HepG2 (cell line): Measurements from ENCODE around the gene CPLX1. TPM values are rescaled to one million over a fixed set of nuclear protein-coding genes. Genes with fewer than 3 reads are reported as not detected.
A peak's percentile ranks its signal among the peaks of the same experiment; 100 is the strongest.

Experiments used
- AGO1 ChIP-seq: fragments of 200-400 bp; formaldehyde crosslinking; IDR thresholded peaks from 2 replicates; pipeline ENCODE4 v1.6.1; 2017; ENCODE audit warnings: mild to moderate bottlenecking, low read depth, low read length, moderate library complexity; ENCODE audit not compliant: poor library complexity, severe bottlenecking
- ZBTB4 ChIP-seq: sonication (generic); formaldehyde crosslinking; IDR thresholded peaks from 2 replicates; pipeline ENCODE4 v1.4.0; 2020; ENCODE audit warnings: missing genetic modification reagents, mild to moderate bottlenecking, borderline replicate concordance
- ZNF501 ChIP-seq: sonication (generic); formaldehyde crosslinking; IDR thresholded peaks from 2 replicates; pipeline ENCODE4 v1.5.1; 2020; ENCODE audit warnings: mild to moderate bottlenecking, moderate library complexity, missing genetic modification reagents
- polyA plus RNA-seq, 8 experiments: library from polyadenylated mRNA; depleted of rRNA in 3 of 8; stranded (reverse) in 7 of 8; unstranded in 1 of 8; fragments of >200 nt; fragmentation: Illumina TruSeq in 4 of 8; extraction: Trizol in 4 of 8; gene quantifications; 2 replicates each; pipeline versions ENCODE4 v1.2.1 to v1.2.3, GENCODE V29; 2011 to 2016; ENCODE audit warnings: low read depth in 4 of 8, missing spikeins in 1 of 8, mixed read lengths in 1 of 8; ENCODE audit not compliant: insufficient read depth in 1 of 8
- total RNA-seq, 5 experiments: library from RNA; depleted of rRNA; stranded (reverse); fragments of >200 nt; fragmentation: Illumina TruSeq; extraction: Trizol; gene quantifications; 2 replicates each; pipeline ENCODE4 v1.2.3, GENCODE V29; 2016; ENCODE audit warnings: low read depth in 1 of 5
- TF ChIP-seq, protein P1 (sequence below): sonication (generic); formaldehyde crosslinking; IDR thresholded peaks from 2 replicates; pipeline ENCODE4 v1.5.0; 2020; ENCODE audit warnings: missing genetic modification reagents
- TF ChIP-seq, protein P2 (sequence below), 2 experiments: sonication (generic) in 1 of 2; formaldehyde crosslinking in 1 of 2; IDR thresholded peaks; 2 replicates each; pipeline versions ENCODE4 v1.4.0 to v1.6.1; 2018 to 2020; ENCODE audit warnings: missing genetic modification reagents in 2 of 2, borderline replicate concordance in 1 of 2, low read depth in 1 of 2, mild to moderate bottlenecking in 1 of 2, missing biosample characterization in 1 of 2

CPLX1 gene
- total and polyA plus RNA-seq, 2 of the 13 experiments (the other 11 are each of a cell fraction or from before 2014, with no cell fraction given): 0.18 TPM

DNA sequence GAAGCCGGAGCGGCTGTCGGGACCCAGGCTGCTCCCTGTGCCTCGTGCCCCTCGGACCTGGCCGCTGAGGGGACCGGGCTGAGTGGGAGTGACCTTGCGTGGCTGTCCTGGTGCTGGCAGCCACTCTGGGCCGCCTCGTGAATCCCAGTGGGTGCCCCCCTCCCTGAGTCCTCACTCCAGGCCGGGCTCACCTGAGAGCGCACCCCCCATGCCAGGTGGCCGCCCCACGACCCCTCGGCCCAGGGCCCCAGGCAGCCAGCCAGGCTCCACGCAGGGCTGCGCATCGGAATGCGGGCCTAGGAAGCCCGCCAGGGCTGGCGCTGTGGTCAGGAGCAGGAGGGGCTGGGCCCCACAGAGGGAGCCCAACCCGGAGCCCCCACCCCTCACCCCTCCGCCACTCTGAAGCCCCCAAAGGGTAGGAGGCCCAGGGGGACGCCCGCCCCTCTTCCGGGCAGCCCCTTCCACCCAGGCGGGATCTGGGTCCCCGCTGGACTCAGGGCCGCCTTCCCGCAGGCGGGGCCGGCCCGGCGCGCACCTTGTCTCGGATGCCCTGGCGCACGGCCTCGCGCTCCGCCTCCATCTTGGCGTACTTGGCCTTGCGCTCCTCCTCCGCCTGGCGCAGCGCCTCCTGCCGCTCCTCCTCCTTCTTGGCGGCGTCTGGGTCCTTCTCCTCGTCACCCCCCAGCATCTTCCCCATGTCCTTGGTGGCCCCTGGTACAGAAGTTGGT is 33.9 kb downstream of the CPLX1 start (continued):
- TF ChIP-seq, protein P1, sequence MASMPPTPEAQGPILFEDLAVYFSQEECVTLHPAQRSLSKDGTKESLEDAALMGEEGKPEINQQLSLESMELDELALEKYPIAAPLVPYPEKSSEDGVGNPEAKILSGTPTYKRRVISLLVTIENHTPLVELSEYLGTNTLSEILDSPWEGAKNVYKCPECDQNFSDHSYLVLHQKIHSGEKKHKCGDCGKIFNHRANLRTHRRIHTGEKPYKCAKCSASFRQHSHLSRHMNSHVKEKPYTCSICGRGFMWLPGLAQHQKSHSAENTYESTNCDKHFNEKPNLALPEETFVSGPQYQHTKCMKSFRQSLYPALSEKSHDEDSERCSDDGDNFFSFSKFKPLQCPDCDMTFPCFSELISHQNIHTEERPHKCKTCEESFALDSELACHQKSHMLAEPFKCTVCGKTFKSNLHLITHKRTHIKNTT (CRISPR knock-in tag): no peak
- TF ChIP-seq ZNF501 (CRISPR knock-in tag): no peak
- TF ChIP-seq, protein P2, sequence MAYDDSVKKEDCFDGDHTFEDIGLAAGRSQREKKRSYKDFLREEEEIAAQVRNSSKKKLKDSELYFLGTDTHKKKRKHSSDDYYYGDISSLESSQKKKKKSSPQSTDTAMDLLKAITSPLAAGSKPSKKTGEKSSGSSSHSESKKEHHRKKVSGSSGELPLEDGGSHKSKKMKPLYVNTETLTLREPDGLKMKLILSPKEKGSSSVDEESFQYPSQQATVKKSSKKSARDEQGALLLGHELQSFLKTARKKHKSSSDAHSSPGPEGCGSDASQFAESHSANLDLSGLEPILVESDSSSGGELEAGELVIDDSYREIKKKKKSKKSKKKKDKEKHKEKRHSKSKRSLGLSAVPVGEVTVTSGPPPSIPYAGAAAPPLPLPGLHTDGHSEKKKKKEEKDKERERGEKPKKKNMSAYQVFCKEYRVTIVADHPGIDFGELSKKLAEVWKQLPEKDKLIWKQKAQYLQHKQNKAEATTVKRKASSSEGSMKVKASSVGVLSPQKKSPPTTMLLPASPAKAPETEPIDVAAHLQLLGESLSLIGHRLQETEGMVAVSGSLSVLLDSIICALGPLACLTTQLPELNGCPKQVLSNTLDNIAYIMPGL (CRISPR knock-in tag; IDR thresholded peaks at IDR 0.05; ENCODE audit: borderline replicate concordance in 1 of 2, low read depth in 1 of 2): no peak
- peak; percentile 62 for TF ChIP-seq AGO1
- TF ChIP-seq ZBTB4 (CRISPR knock-in tag): no peak
